GM12865 (cell line): ENCODE data around the gene FIGNL2.
"Not testable (repeated sequence)": the region's sequence is repeated elsewhere in the genome, so short reads cannot be mapped to it uniquely, and the experiment has no call there.

Source experiments
- DNase-seq: peaks from one replicate; pipeline ENCODE4 v3.0.0; 2010; ENCODE audit warnings: low read depth
- H3K4me3 ChIP-seq: 2 replicates; pipeline ENCODE4 v1.5.1; 2011; ENCODE audit warnings: mild to moderate bottlenecking, low read depth, low read length, control low read depth
- CTCF ChIP-seq: IDR thresholded peaks from 2 replicates; pipeline ENCODE4 v1.5.1; 2011; ENCODE audit warnings: low read length, control low read depth, low read depth, inconsistent platforms; ENCODE audit not compliant: insufficient read depth; ENCODE audit errors: missing control alignments

The FIGNL2 gene

GRCh38 chr12:51809193-51809592 lies 39.3 kb downstream of the FIGNL2 start:
- TF ChIP-seq CTCF: no peak

GRCh38 chr12:51806896-51807295 lies 41.6 kb downstream of the FIGNL2 start:
- no peak for DNase-seq
- no peak overlapping the region for H3K4me3 ChIP-seq
- TF ChIP-seq CTCF: no peak

More at GRCh38 chr12:51809193-51809592, 39.3 kb downstream of the FIGNL2 start:
- DNase-seq: peak; percentile 25
- H3K4me3 ChIP-seq: no peak overlapping the region

GRCh38 chr12:51801027-51801426 lies 47.5 kb downstream of the FIGNL2 start:
- no peak for TF ChIP-seq CTCF
- no peak for DNase-seq
- no peak overlapping the region for H3K4me3 ChIP-seq

GRCh38 chr12:51798501-51798900 lies 50.0 kb downstream of the FIGNL2 start:
- H3K4me3 ChIP-seq: no peak overlapping the region
- no peak for DNase-seq
- no peak for TF ChIP-seq CTCF

GRCh38 chr12:51798051-51798450 lies 50.5 kb downstream of the FIGNL2 start:
- DNase-seq: not testable (repeated sequence)

GRCh38 chr12:51797301-51797700 lies 51.2 kb downstream of the FIGNL2 start:
- no peak overlapping the region for H3K4me3 ChIP-seq
- no peak for TF ChIP-seq CTCF
- no peak for DNase-seq

More at GRCh38 chr12:51798051-51798450, 50.5 kb downstream of the FIGNL2 start:
- H3K4me3 ChIP-seq: not testable (repeated sequence)

GRCh38 chr12:51793201-51793600 lies 55.3 kb downstream of the FIGNL2 start:
- no peak for DNase-seq
- no peak for TF ChIP-seq CTCF
- H3K4me3 ChIP-seq: no peak overlapping the region
